WTC11 (cell line): ENCODE results near the gene SDC1. TPM values are rescaled to one million over a fixed set of nuclear protein-coding genes. Genes with fewer than 3 reads are reported as not detected.

Experiments
- ATAC-seq: fragments of 200-7000 bp; cut with Tn5 transposase; 2 replicates; pipeline ENCODE4 v1.10.0; 2021; ENCODE audit warnings: mild to moderate bottlenecking, moderate library complexity
- CTCF ChIA-PET: fragments of 300-600 bp; sonication (Branson Sonifier 250); formaldehyde crosslinking; loops from one replicate; lab custom pipeline; 2021; ENCODE audit warnings: antibody characterized with exemption; lab: Charles Lee
- POLR2A ChIA-PET: fragments of 350-600 bp; sonication (Branson Sonifier 250); formaldehyde crosslinking; loops from one replicate; lab custom pipeline; 2021; ENCODE audit warnings: antibody characterized with exemption; lab: Charles Lee
- DNase-seq: peaks from one replicate; pipeline ENCODE4 v3.0.0; 2021; ENCODE audit warnings: low spot score
- H3K27ac Mint-ChIP-seq: 2 replicates; pipeline ENCODE4 v1.8.0; 2021; ENCODE audit warnings: mixed read lengths
- H3K27me3 Mint-ChIP-seq: 2 replicates; pipeline ENCODE4 v1.8.0; 2021; ENCODE audit warnings: low read depth, mild to moderate bottlenecking, moderate library complexity, mixed read lengths
- H3K36me3 Mint-ChIP-seq: 2 replicates; pipeline ENCODE4 v1.8.0; 2021; ENCODE audit warnings: mixed read lengths
- H3K4me1 Mint-ChIP-seq: 2 replicates; pipeline ENCODE4 v1.8.0; 2022; ENCODE audit warnings: mixed read lengths
- H3K4me3 Mint-ChIP-seq: 2 replicates; pipeline ENCODE4 v1.8.0; 2021; ENCODE audit warnings: mild to moderate bottlenecking, moderate library complexity, mixed read lengths
- H3K9me3 Mint-ChIP-seq: 2 replicates; pipeline ENCODE4 v1.8.0; 2021; ENCODE audit warnings: mixed read lengths
- E2F5 ChIP-seq: sonication (generic); formaldehyde crosslinking; IDR thresholded peaks from 2 replicates; pipeline ENCODE4 v1.8.1; 2022; ENCODE audit warnings: mild to moderate bottlenecking, moderate library complexity, missing genetic modification reagents
- GABPB1 ChIP-seq: sonication (generic); formaldehyde crosslinking; IDR thresholded peaks from 2 replicates; pipeline ENCODE4 v1.8.1; 2023; ENCODE audit warnings: mild to moderate bottlenecking, missing genetic modification reagents
- HMGA2 ChIP-seq: fragments of 250-450 bp; sonication (Bioruptor Pico); IDR thresholded peaks from 2 replicates; pipeline ENCODE4 v1.4.0; 2021; ENCODE audit warnings: mild to moderate bottlenecking, moderate library complexity
- IRF2 ChIP-seq: sonication (generic); formaldehyde crosslinking; IDR thresholded peaks from 2 replicates; pipeline ENCODE4 v1.8.0; 2022; ENCODE audit warnings: low read depth, missing genetic modification reagents, borderline replicate concordance
- MYBL2 ChIP-seq: sonication (generic); formaldehyde crosslinking; IDR thresholded peaks from 2 replicates; pipeline ENCODE4 v1.8.1; 2023; ENCODE audit warnings: mild to moderate bottlenecking, moderate library complexity, missing genetic modification reagents
- PRRX2 ChIP-seq: fragments of 250-450 bp; sonication (Bioruptor Pico); IDR thresholded peaks from 2 replicates; pipeline ENCODE4 v1.8.0; 2021; ENCODE audit warnings: mild to moderate bottlenecking
- STAT6 ChIP-seq: sonication (generic); formaldehyde crosslinking; conservative IDR thresholded peaks from 2 replicates; pipeline ENCODE4 v1.8.1; 2023; ENCODE audit warnings: mild to moderate bottlenecking, low read depth, missing genetic modification reagents, moderate library complexity
- TP53 ChIP-seq: sonication (generic); formaldehyde crosslinking; IDR thresholded peaks from 2 replicates; pipeline ENCODE4 v1.8.1; 2023; ENCODE audit warnings: mild to moderate bottlenecking, missing genetic modification reagents
- ZNF232 ChIP-seq: sonication (generic); formaldehyde crosslinking; IDR thresholded peaks from 2 replicates; pipeline ENCODE4 v1.8.0; 2022; ENCODE audit warnings: mild to moderate bottlenecking, missing genetic modification reagents
- ZNF317 ChIP-seq: sonication (generic); formaldehyde crosslinking; IDR thresholded peaks from 2 replicates; pipeline ENCODE4 v1.8.1; 2023; ENCODE audit warnings: low read depth, mild to moderate bottlenecking, moderate library complexity, missing genetic modification reagents, borderline replicate concordance
- ZNF423 ChIP-seq: fragments of 250-450 bp; sonication (Bioruptor Pico); IDR thresholded peaks from 2 replicates; pipeline ENCODE4 v2.1.2; 2022; ENCODE audit warnings: mild to moderate bottlenecking, moderate library complexity
- total RNA-seq: library from RNA; stranded (reverse); gene quantifications from 3 replicates; pipeline ENCODE4 v1.2.3, GENCODE V29; 2021
- TF ChIP-seq, protein P1 (sequence below): sonication (generic); formaldehyde crosslinking; IDR thresholded peaks from 2 replicates; pipeline ENCODE4 v1.8.0; 2023; ENCODE audit warnings: missing genetic modification reagents, mild to moderate bottlenecking, borderline replicate concordance
- TF ChIP-seq, protein P2 (sequence below): fragments of 250-450 bp; sonication (Bioruptor Pico); IDR thresholded peaks from 2 replicates; pipeline ENCODE4 v1.9.0; 2021; ENCODE audit warnings: moderate library complexity, mild to moderate bottlenecking, inconsistent platforms, borderline replicate concordance
- TF ChIP-seq, protein P3 (sequence below): fragments of 250-450 bp; sonication (Bioruptor Pico); IDR thresholded peaks from 2 replicates; pipeline ENCODE4 v2.1.2; 2022; ENCODE audit warnings: mild to moderate bottlenecking, moderate library complexity
- TF ChIP-seq, protein P4 (sequence below): fragments of 250-450 bp; sonication (Bioruptor Pico); IDR thresholded peaks from 2 replicates; pipeline ENCODE4 v1.9.0; 2021; ENCODE audit warnings: mild to moderate bottlenecking

SDC1 gene
- total RNA-seq, 1 experiment from 2014 or later, result 52.6 TPM

GRCh38 chr2:20203521-20204225 is 21.3 kb downstream of the SDC1 start (continued):
- TF ChIP-seq, protein P1, sequence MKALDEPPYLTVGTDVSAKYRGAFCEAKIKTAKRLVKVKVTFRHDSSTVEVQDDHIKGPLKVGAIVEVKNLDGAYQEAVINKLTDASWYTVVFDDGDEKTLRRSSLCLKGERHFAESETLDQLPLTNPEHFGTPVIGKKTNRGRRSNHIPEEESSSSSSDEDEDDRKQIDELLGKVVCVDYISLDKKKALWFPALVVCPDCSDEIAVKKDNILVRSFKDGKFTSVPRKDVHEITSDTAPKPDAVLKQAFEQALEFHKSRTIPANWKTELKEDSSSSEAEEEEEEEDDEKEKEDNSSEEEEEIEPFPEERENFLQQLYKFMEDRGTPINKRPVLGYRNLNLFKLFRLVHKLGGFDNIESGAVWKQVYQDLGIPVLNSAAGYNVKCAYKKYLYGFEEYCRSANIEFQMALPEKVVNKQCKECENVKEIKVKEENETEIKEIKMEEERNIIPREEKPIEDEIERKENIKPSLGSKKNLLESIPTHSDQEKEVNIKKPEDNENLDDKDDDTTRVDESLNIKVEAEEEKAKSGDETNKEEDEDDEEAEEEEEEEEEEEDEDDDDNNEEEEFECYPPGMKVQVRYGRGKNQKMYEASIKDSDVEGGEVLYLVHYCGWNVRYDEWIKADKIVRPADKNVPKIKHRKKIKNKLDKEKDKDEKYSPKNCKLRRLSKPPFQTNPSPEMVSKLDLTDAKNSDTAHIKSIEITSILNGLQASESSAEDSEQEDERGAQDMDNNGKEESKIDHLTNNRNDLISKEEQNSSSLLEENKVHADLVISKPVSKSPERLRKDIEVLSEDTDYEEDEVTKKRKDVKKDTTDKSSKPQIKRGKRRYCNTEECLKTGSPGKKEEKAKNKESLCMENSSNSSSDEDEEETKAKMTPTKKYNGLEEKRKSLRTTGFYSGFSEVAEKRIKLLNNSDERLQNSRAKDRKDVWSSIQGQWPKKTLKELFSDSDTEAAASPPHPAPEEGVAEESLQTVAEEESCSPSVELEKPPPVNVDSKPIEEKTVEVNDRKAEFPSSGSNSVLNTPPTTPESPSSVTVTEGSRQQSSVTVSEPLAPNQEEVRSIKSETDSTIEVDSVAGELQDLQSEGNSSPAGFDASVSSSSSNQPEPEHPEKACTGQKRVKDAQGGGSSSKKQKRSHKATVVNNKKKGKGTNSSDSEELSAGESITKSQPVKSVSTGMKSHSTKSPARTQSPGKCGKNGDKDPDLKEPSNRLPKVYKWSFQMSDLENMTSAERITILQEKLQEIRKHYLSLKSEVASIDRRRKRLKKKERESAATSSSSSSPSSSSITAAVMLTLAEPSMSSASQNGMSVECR, result no peak
- TF ChIP-seq, protein P2, sequence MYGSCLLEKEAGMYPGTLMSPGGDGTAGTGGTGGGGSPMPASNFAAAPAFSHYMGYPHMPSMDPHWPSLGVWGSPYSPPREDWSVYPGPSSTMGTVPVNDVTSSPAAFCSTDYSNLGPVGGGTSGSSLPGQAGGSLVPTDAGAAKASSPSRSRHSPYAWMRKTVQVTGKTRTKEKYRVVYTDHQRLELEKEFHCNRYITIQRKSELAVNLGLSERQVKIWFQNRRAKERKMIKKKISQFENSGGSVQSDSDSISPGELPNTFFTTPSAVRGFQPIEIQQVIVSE (CRISPR knock-in tag), result no peak
- TF ChIP-seq, protein P3, sequence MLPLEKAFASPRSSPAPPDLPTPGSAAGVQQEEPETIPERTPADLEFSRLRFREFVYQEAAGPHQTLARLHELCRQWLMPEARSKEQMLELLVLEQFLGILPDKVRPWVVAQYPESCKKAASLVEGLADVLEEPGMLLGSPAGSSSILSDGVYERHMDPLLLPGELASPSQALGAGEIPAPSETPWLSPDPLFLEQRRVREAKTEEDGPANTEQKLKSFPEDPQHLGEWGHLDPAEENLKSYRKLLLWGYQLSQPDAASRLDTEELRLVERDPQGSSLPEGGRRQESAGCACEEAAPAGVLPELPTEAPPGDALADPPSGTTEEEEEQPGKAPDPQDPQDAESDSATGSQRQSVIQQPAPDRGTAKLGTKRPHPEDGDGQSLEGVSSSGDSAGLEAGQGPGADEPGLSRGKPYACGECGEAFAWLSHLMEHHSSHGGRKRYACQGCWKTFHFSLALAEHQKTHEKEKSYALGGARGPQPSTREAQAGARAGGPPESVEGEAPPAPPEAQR (CRISPR knock-in tag), result no peak
- no peak for TF ChIP-seq IRF2 (CRISPR knock-in tag)
- TF ChIP-seq STAT6 (CRISPR knock-in tag), result no peak

DNA sequence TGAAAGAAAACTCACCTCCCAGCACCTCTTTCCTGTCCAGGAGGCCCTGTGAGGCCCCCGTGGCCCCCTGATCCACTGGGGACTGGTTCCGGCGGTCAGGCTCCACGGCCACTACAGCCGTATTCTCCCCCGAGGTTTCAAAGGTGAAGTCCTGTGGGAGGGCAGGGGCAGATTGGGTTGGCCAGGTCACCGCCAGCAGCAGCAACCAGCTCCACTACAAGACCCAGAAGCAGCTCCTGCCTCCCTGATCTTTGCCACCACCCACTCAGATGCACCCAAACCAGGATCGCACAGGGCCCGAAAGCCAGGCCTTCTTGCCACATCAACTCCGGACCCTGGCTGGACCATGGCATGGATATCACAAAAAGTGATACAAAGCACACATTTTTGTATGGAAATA is 21.9 kb downstream of the SDC1 start:
- Mint-ChIP-seq H3K4me1 (peaks cover 8% of the 10 kb centered on the region), H3K27me3 (no peaks in the 10 kb centered on the region), H3K36me3 (peaks cover 37% of the 10 kb centered on the region), H3K4me3 (no peak overlapping the region), H3K9me3 (no peaks in the 10 kb centered on the region), H3K27ac (no peak overlapping the region)
- DNase-seq (no peak), ATAC-seq (no peak)
- POLR2A ChIA-PET, result no interaction called here
- CTCF ChIA-PET, result no interaction called here
- TF ChIP-seq ZNF423 (CRISPR knock-in tag) (no peak), E2F5 (CRISPR knock-in tag) (no peak), HMGA2 (CRISPR knock-in tag) (no peak), ZNF317 (CRISPR knock-in tag) (no peak), ZNF232 (no peak), PRRX2 (CRISPR knock-in tag) (no peak), GABPB1 (no peak), TP53 (no peak), MYBL2 (CRISPR knock-in tag) (no peak)
- TF ChIP-seq, protein P4, sequence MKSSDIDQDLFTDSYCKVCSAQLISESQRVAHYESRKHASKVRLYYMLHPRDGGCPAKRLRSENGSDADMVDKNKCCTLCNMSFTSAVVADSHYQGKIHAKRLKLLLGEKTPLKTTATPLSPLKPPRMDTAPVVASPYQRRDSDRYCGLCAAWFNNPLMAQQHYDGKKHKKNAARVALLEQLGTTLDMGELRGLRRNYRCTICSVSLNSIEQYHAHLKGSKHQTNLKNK (CRISPR knock-in tag), result no peak
